HFFc6 (cell line): ENCODE measurements around the gene STOX1. TPM values are rescaled to one million over a fixed set of nuclear protein-coding genes. Genes with fewer than 3 reads are reported as not detected.
A peak's percentile ranks its signal among the peaks of the same experiment; 100 is the strongest.

Experiments used
- DNase-seq: peaks from one replicate; pipeline ENCODE4 v3.0.0-alpha.2; 2018
- H3K27ac Mint-ChIP-seq: 2 replicates; pipeline ENCODE4 v1.8.0; 2020; ENCODE audit warnings: mild to moderate bottlenecking, mixed read lengths
- H3K27me3 Mint-ChIP-seq: 2 replicates; pipeline ENCODE4 v1.8.0; 2021; ENCODE audit warnings: mild to moderate bottlenecking, moderate library complexity, mixed read lengths; ENCODE audit not compliant: insufficient read depth
- H3K36me3 Mint-ChIP-seq: 2 replicates; pipeline ENCODE4 v1.8.0; 2021; ENCODE audit warnings: low read depth, mixed read lengths
- H3K4me1 Mint-ChIP-seq: 2 replicates; pipeline ENCODE4 v1.8.0; 2020; ENCODE audit warnings: low read depth, mixed read lengths
- H3K4me3 Mint-ChIP-seq: 2 replicates; pipeline ENCODE4 v1.8.0; 2020; ENCODE audit warnings: mild to moderate bottlenecking, moderate library complexity, mixed read lengths
- H3K9me3 Mint-ChIP-seq: 2 replicates; pipeline ENCODE4 v1.8.0; 2020; ENCODE audit warnings: mild to moderate bottlenecking, mixed read lengths
- long read RNA-seq: library from polyadenylated mRNA; unstranded; transcript quantifications from one replicate; pipeline ENCODE4 v2.0.0, GENCODE V29; 2019
- total RNA-seq, 6 experiments: library from RNA; stranded (reverse); fragmentation: NEBNext Ultra II Directional; extraction: Animal tissue kit (Norgen Biotek cat#: 25700); gene quantifications; 2 replicates in 1 of 6; 3 replicates in 5 of 6; pipeline ENCODE4 v1.2.3, GENCODE V29; 2021
- TF ChIP-seq, protein P1 (sequence below): fragments of 200-600 bp; sonication (generic); IDR thresholded peaks from 2 replicates; pipeline ENCODE4 v1.5.0; 2021; ENCODE audit warnings: antibody characterized with exemption, mild to moderate bottlenecking

STOX1 gene, protein sequence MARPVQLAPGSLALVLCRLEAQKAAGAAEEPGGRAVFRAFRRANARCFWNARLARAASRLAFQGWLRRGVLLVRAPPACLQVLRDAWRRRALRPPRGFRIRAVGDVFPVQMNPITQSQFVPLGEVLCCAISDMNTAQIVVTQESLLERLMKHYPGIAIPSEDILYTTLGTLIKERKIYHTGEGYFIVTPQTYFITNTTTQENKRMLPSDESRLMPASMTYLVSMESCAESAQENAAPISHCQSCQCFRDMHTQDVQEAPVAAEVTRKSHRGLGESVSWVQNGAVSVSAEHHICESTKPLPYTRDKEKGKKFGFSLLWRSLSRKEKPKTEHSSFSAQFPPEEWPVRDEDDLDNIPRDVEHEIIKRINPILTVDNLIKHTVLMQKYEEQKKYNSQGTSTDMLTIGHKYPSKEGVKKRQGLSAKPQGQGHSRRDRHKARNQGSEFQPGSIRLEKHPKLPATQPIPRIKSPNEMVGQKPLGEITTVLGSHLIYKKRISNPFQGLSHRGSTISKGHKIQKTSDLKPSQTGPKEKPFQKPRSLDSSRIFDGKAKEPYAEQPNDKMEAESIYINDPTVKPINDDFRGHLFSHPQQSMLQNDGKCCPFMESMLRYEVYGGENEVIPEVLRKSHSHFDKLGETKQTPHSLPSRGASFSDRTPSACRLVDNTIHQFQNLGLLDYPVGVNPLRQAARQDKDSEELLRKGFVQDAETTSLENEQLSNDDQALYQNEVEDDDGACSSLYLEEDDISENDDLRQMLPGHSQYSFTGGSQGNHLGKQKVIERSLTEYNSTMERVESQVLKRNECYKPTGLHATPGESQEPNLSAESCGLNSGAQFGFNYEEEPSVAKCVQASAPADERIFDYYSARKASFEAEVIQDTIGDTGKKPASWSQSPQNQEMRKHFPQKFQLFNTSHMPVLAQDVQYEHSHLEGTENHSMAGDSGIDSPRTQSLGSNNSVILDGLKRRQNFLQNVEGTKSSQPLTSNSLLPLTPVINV
- under 1 TPM in 2 of 6 experiments, not detected in 4; 0.09 TPM for total RNA-seq
- long read RNA-seq = 0 reads

DNA sequence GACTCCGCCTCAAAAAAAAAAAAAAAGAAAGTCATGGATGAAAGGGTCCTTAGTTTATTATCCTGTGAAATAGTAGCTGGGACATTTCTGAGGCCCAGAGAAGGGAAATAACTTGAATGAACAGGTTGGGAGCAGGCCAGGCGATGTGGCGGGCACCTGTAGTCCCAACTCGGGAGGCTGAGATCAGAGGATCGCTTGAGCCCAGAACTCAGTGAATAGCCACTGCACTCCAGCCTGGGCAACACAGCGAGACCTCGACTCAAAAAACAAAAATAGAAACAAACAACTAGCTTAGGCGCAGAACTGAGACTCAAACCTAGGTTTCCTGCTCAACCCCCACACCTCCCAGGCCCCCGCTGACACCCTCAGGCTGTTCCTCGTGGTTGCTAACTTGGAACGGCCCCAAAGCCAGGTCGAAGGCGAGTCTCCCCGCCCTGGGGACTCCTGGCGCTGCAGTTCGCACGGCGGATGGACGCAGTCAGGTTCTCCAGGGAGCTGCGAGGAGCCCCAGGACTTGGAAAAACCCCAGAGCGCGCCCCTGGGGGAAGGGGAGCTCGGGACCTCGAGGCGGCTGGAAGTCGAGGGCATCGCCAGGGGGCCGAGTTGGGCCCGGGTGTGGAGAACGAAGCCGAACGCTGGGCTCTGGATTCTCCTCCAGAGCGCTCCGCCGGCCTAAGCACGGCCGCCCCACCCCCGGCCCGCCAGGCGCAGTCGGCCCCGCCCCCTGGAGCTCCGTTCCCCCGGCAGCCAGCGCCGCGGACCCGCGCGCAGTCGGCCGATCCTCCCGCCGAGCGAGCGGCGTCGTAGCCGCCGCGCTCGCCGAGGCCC is at the start of gene STOX1:
Gene STOX1 (plus strand): TSS at position 768 of the 828 bp plus-strand sequence. CDS start 93 bp downstream, outside the sequence.
- Mint-ChIP-seq H3K9me3 (no peaks in the 10 kb centered on the region), H3K27me3 (peaks cover 29% of the 10 kb centered on the region), H3K4me3 (peak within 1 kb of the TSS; percentile 82), H3K27ac (no peak within 1 kb of the TSS), H3K4me1 (no peaks in the 10 kb centered on the region), H3K36me3 (no peaks in the 10 kb centered on the region)
- TF ChIP-seq, protein P1, sequence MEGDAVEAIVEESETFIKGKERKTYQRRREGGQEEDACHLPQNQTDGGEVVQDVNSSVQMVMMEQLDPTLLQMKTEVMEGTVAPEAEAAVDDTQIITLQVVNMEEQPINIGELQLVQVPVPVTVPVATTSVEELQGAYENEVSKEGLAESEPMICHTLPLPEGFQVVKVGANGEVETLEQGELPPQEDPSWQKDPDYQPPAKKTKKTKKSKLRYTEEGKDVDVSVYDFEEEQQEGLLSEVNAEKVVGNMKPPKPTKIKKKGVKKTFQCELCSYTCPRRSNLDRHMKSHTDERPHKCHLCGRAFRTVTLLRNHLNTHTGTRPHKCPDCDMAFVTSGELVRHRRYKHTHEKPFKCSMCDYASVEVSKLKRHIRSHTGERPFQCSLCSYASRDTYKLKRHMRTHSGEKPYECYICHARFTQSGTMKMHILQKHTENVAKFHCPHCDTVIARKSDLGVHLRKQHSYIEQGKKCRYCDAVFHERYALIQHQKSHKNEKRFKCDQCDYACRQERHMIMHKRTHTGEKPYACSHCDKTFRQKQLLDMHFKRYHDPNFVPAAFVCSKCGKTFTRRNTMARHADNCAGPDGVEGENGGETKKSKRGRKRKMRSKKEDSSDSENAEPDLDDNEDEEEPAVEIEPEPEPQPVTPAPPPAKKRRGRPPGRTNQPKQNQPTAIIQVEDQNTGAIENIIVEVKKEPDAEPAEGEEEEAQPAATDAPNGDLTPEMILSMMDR = no peak
- no peak for DNase-seq

DNA sequence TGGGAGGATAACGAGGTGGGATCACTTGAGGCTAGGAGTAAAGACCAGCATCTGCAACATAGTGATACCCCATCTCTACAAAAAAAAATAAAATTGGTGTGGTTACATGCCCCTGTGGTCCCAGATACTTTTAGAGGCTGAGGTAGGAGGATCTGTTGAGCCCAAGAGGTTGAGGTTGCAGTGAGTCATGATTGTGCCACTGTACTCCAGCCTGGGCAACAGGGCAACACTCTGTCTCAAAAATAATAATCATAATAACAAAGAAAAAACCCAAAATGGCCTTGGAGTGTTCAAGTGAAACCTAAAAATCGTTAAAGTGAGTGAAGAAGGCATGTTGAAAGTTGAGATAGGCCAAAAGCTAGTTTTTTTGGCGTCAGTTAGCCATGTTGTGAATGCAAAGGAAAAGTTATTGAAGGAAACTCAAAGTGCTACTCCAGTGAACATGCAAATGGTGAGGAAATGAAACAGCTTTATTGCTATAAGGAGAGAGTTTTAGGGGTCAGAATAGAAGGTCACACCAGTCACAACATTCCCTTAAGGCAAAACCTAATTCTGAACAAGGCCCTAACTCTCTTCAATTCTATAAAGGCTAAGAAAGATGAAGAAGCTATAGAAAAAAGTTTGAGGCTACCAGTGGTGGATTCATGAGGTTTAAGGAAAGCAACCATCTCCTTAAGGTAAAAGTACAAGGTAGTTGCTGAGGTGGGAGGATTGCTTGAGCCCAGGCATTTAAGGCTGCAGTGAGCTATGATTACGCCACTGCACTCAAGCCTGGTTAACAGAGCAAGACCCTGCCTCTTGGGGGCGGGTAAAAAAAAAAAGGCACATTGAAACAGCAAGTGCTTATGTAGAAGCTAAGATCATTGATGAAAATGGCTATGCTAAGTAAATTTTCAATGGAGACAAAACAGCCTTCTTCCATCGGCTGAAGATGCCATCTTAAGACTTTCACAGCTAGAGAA is 45.4 kb upstream of the STOX1 start:
- peaks cover 62% of the 10 kb centered on the region for H3K36me3 Mint-ChIP-seq
- no peak overlapping the region for H3K4me3 Mint-ChIP-seq
- H3K4me1 Mint-ChIP-seq = no peaks in the 10 kb centered on the region
- H3K27me3 Mint-ChIP-seq = no peaks in the 10 kb centered on the region
- 0 out of 2 replicates have a peak overlapping the region, but pooled peaks have one; percentile 17 for H3K27ac Mint-ChIP-seq
- no peaks in the 10 kb centered on the region for H3K9me3 Mint-ChIP-seq
- TF ChIP-seq, protein P1 = no peak
- no peak for DNase-seq

DNA sequence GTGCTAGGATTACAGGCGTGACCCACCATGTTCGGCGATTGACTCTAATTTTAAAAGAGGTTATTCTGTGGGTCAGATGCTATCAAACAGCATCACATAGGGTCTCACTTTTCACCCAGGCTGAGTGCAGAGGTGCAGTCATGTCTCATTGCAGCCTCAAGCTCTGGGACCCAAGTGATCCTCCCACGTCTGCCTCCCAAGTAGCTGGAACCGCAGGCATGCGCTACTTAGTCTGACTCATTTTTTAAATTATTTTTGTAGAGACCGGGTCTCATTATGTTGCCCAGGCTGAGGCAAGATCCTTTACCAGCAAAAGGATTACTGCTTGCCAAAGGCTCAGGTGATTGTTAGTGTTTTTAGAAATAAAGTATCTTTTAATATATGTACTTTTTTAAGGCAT is 42.9 kb upstream of the STOX1 start:
- Mint-ChIP-seq H3K27me3 (no peaks in the 10 kb centered on the region), H3K27ac (no peak overlapping the region), H3K4me1 (no peaks in the 10 kb centered on the region), H3K9me3 (no peaks in the 10 kb centered on the region), H3K4me3 (no peak overlapping the region), H3K36me3 (peaks cover 47% of the 10 kb centered on the region)
- TF ChIP-seq, protein P1 = no peak
- no peak for DNase-seq

DNA sequence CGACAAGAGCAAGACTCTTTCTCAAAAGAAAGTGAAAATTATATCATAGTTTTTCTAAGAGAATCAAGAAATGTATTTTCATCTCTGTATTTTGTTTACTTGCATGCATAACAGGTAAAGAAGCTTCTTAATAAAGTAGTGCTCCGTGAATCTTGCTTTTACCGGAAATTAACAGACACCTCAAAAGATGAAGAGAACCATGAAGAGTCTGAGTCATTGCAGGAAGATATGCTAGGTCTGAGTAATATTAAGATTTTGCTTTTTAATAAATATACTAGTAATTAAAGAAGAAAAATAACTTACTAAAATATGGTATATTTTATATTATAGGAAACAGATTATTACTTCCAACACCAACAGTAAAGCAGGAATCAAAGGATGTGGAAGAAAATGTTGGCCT is 39.5 kb upstream of the STOX1 start:
- Mint-ChIP-seq H3K36me3 (peaks cover 22% of the 10 kb centered on the region), H3K27me3 (no peaks in the 10 kb centered on the region), H3K4me3 (no peak overlapping the region), H3K4me1 (no peaks in the 10 kb centered on the region), H3K9me3 (no peaks in the 10 kb centered on the region), H3K27ac (no peak overlapping the region)
- DNase-seq = no peak
- TF ChIP-seq, protein P1 = no peak
